Thyroid gland (tissue), 4 donors: ENCODE data around the gene SELP. TPM values are rescaled to one million over a fixed set of nuclear protein-coding genes. Genes with fewer than 3 reads are reported as not detected.

ENCODE experiments used
- DNase-seq, 2 donors: peaks; one replicate each; pipeline ENCODE4 v3.0.0-alpha.2; 2019
- H3K27ac ChIP-seq, 3 donors: fragments of 200-600 bp; sonication (generic); 1 replicate in 2 of 3; 2 replicates in 1 of 3; pipeline ENCODE4 v1.5.1; 2016 to 2019; ENCODE audit warnings: mild to moderate bottlenecking in 1 of 3, moderate library complexity in 1 of 3
- H3K27me3 ChIP-seq: fragments of 200-600 bp; sonication (generic); one replicate; pipeline ENCODE4 v1.5.1; 2019
- H3K36me3 ChIP-seq, 2 donors: fragments of 200-600 bp; sonication (generic); one replicate each; pipeline ENCODE4 v1.5.1; 2016 to 2019
- H3K4me1 ChIP-seq, 2 donors: fragments of 200-600 bp; sonication (generic); one replicate each; pipeline ENCODE4 v1.5.1; 2017 to 2019
- H3K4me3 ChIP-seq, 3 donors: fragments of 200-600 bp; sonication (generic); replicated peaks in 1 of 3; 1 replicate in 2 of 3; 2 replicates in 1 of 3; pipeline ENCODE4 v1.5.1; 2016; ENCODE audit warnings: mild to moderate bottlenecking in 1 of 3
- H3K9me3 ChIP-seq: fragments of 200-600 bp; sonication (generic); one replicate; pipeline ENCODE4 v1.5.1; 2017
- POLR2A ChIP-seq, 2 donors: fragments of 450-650 bp; IDR thresholded peaks; one replicate each; pipeline ENCODE4 v1.6.1; 2017; ENCODE audit warnings: antibody characterized with exemption in 2 of 2, mild to moderate bottlenecking in 2 of 2, moderate library complexity in 1 of 2
- WGBS, 2 donors: methylation state at CpG; one replicate each; pipeline ENCODE4 v1.1.5; 2017; 5-methylcytosine and 5-hydroxymethylcytosine counted together
- intact Hi-C: fragments of 100-400 bp; cut with DNase I; formaldehyde crosslinking; loops from one replicate; pipeline ENCODE4 v1.15.1; 2023
- total RNA-seq, 4 donors: library from RNA; depleted of rRNA; stranded (reverse); fragments of >200 nt; gene quantifications; one replicate each; pipeline ENCODE4 v1.2.3, GENCODE V29; 2016
- TF ChIP-seq, protein P1 (sequence below), 6 experiments: fragments of 200-600 bp in 3 of 6; fragments of 450-650 bp in 3 of 6; sonication (generic) in 3 of 6; IDR thresholded peaks; one replicate each; pipeline ENCODE4 v1.5.1; 2016 to 2019; ENCODE audit warnings: antibody characterized with exemption in 6 of 6, mild to moderate bottlenecking in 2 of 6, inconsistent platforms in 1 of 6, moderate library complexity in 1 of 6

SELP gene
- total RNA-seq, 4 donors from 2014 or later: 3.6 to 8.2 (median 5.4) TPM

DNA sequence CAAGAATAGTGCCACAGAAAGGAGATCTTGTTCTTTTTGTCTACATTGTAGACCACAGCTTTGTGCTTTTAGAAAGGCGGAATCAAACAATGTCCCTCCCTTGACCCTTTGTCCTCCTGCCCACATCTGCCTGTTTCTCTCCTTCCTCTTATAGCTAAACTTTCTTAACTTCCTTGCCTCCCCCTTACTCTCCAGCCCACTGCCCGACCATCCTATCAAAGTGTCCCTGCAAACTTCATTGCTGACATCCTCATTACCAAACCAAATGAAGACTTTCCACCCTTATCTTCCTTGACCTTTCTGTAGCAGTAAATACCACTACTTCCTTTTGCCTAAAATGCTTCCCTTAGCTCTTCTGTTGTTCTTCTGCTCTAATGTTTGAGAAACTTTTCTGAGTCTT, 5.0 kb downstream of the SELP start:
- Histone ChIP-seq H3K9me3 (no peaks in the 10 kb centered on the region), H3K27me3 (no peaks in the 10 kb centered on the region), H3K36me3 (no peaks in the 10 kb centered on the region), H3K4me1 (peaks cover 0 to 5% of the 10 kb centered on the region in 2 donors), H3K27ac (no peak overlapping the region), H3K4me3 (no peak overlapping the region)
- WGBS, 2 donors: 74 to 89% methylated on average over 2 of the region's 2 CpGs
- no peak for DNase-seq
- intact Hi-C loops: no loop called here
- TF ChIP-seq, protein P1, sequence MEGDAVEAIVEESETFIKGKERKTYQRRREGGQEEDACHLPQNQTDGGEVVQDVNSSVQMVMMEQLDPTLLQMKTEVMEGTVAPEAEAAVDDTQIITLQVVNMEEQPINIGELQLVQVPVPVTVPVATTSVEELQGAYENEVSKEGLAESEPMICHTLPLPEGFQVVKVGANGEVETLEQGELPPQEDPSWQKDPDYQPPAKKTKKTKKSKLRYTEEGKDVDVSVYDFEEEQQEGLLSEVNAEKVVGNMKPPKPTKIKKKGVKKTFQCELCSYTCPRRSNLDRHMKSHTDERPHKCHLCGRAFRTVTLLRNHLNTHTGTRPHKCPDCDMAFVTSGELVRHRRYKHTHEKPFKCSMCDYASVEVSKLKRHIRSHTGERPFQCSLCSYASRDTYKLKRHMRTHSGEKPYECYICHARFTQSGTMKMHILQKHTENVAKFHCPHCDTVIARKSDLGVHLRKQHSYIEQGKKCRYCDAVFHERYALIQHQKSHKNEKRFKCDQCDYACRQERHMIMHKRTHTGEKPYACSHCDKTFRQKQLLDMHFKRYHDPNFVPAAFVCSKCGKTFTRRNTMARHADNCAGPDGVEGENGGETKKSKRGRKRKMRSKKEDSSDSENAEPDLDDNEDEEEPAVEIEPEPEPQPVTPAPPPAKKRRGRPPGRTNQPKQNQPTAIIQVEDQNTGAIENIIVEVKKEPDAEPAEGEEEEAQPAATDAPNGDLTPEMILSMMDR (IDR thresholded peaks at IDR 0.05): no peak
- no peak for TF ChIP-seq POLR2A (IDR thresholded peaks at IDR 0.05)

DNA sequence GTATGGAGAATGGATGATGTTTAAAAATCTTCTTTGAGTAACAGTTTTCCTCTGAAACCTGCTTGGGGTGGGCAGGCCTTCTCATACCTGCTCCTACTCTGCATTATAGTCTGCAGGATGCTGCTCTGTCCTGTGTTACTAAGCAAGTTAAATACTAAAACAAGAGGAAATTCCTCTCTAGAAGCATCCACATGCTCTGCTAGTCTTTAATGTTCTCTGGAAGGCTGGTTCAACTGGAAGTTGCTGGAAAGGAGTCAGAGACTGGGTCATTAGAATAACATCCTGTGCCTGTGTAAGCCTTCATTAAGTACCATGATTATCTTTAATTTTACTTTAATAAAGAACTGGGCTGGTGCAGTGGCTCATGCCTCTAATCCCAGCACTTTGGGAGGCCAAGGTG, 5.8 kb downstream of the SELP start:
- no peaks in the 10 kb centered on the region for H3K9me3 ChIP-seq
- intact Hi-C loops: no loop called here
- no peaks in the 10 kb centered on the region for H3K4me1 ChIP-seq
- H3K36me3 ChIP-seq: no peaks in the 10 kb centered on the region
- TF ChIP-seq, protein P1 (IDR thresholded peaks at IDR 0.05): no peak
- no peak for TF ChIP-seq POLR2A (IDR thresholded peaks at IDR 0.05)
- H3K27me3 ChIP-seq: no peaks in the 10 kb centered on the region
- no peak overlapping the region for H3K27ac ChIP-seq
- no peak overlapping the region for H3K4me3 ChIP-seq
- no peak for DNase-seq

DNA sequence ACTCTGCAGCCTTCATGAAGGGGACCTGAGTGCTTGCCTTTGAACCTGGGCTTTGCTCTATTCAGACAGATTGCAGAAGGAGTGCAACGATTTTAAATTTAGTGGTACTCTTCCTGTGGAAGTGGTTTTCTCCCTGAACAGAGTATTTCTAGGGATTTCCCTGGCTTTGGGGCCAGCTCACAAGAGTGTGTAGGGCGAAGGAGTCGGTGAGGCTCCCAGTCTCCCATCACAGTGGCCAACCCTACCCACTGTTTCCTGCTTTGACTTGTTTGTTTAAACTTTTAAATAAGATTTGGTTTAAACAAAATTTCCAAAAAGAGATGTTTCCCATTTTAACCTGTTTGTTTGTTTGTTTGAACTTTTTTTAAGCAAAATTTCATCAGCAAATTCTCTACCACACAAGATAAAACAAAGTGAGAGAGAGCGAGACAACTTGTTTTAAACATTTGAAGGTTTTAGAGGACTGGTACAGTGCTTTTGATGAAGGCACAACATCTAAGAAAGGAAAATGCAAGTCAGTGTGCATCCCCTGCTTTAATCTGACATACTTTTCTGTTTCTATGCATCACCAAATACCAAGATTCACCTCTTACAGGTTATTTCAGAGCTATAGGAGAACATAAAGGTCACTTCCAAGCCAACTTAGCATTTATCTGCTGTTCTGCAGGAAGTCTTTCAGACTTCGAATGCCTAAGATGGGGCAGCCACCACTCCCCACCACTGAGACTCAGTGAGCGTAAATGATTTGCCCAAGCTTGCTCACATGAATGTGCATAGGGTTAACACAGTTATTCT, 6.6 kb downstream of the SELP start:
- DNase-seq: no peak
- 86 to 89% methylated on average over 6 of the region's 6 CpGs for WGBS, 2 donors
- no peak overlapping the region for H3K27ac ChIP-seq
- H3K27me3 ChIP-seq: no peaks in the 10 kb centered on the region
- H3K9me3 ChIP-seq: no peaks in the 10 kb centered on the region
- intact Hi-C loops: no loop called here
- H3K4me1 ChIP-seq: no peaks in the 10 kb centered on the region
- no peak for TF ChIP-seq POLR2A (IDR thresholded peaks at IDR 0.05)
- TF ChIP-seq, protein P1 (IDR thresholded peaks at IDR 0.05): no peak
- no peaks in the 10 kb centered on the region for H3K36me3 ChIP-seq
- H3K4me3 ChIP-seq: no peak overlapping the region

DNA sequence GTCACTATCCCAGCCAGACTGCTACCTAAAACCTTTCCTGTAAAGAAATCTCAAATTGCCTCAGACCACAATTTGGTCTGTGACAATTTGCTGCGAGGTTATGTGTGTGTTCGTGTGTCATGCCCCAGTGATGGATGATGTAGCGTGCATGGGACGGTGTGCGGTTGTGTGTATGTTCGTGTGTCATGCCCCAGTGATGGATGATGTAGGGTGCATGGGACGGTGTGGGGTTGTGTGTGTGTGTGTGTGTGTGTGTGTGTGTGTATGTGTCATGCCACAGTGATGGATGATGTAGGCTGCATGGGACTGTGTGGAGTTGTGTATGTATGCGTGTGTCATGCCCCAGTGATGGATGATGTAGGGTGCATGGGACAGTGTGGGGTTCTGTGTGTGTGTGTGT, 9.4 kb downstream of the SELP start:
- TF ChIP-seq, protein P1 (IDR thresholded peaks at IDR 0.05): no peak
- no peak for TF ChIP-seq POLR2A (IDR thresholded peaks at IDR 0.05)
- 85 to 87% methylated on average over 8 of the region's 8 CpGs for WGBS, 2 donors
- H3K27ac ChIP-seq: no peak overlapping the region
- intact Hi-C loops: no loop called here
- H3K4me3 ChIP-seq: no peak overlapping the region
- H3K4me1 ChIP-seq: no peaks in the 10 kb centered on the region
- no peaks in the 10 kb centered on the region for H3K36me3 ChIP-seq
- H3K27me3 ChIP-seq: no peaks in the 10 kb centered on the region
- no peak for DNase-seq
- H3K9me3 ChIP-seq: no peaks in the 10 kb centered on the region

DNA sequence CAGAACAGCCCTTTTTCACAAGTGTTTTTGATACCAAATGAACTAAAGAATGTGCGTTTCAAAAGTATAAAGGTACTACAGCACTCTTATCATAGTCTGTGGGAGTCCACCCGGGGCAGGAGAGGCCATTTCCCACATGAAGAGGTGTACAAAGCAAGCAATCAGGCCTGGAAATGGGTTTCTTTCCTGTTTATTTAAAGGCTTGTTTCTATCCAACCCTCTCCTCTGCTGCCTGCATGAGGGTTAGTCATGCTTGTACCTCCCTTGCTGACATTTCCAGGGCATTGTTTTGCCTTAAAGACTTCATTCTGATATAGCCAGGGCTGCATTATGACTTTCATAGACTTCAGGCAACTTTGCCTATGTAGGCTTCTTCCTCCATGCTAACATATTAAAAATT, 11.6 kb downstream of the SELP start:
- Histone ChIP-seq H3K36me3 (no peaks in the 10 kb centered on the region), H3K4me1 (no peaks in the 10 kb centered on the region), H3K9me3 (no peaks in the 10 kb centered on the region), H3K4me3 (no peak overlapping the region), H3K27me3 (no peaks in the 10 kb centered on the region), H3K27ac (no peak overlapping the region)
- intact Hi-C loops: no loop called here
- no peak for DNase-seq
- WGBS, 2 donors: 36 to 43% methylated on average over 2 of the region's 2 CpGs
- TF ChIP-seq POLR2A (IDR thresholded peaks at IDR 0.05): no peak
- TF ChIP-seq, protein P1 (IDR thresholded peaks at IDR 0.05): no peak
